NCI-H345 (cell line): ENCODE data around the gene ZSCAN22.
"Not testable (repeated sequence)": the region's sequence is repeated elsewhere in the genome, so short reads cannot be mapped to it uniquely, and the experiment has no call there.

Experiments used
- DNase-seq: peaks from one replicate; lab custom pipeline; 2025; lab: John Stamatoyannopoulos, UW

The ZSCAN22 gene

DNA sequence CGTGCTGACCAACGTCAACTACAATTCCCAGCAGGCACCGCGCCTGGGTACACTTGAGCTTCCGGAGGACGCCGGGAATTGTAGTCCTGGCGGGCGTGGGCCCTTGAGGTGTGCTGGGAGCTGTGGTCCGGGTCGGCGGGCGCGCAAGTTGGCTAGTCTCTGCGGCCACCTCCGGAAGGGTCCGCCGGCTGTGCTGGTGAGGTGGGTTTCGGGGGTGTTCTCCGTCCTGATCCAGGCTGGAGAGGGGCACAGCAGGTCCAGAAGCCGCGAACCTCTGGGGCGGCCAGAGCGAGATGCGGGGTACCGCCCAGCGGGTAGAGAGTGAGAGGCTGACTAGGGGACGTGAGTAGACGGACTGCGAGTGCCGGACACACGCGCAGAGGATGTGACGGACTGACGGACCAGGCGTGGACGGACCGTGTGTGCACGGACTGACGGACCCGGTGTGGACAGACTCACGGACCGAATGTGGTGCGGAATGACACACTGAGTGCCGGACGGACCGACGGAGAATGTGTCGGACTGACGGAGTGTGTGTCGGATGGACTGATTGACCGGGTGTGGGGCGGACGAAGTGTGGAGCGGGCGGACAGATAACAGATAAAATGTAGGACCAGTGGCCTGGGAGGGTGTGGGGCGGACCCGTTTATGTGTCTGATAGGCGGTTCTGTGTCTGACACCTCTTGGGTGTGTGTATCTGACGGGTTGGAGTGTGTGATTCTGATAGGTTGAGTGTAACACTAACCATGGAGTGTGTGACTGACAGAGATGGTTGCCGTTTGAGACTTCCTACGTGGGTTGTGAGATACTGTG is at the start of gene ZSCAN22:
TSS of gene ZSCAN22 (plus strand) at position 81 of the 813 bp plus-strand sequence. CDS start 7,809 bp downstream, outside the sequence.
- DNase-seq = peak; percentile 89

DNA sequence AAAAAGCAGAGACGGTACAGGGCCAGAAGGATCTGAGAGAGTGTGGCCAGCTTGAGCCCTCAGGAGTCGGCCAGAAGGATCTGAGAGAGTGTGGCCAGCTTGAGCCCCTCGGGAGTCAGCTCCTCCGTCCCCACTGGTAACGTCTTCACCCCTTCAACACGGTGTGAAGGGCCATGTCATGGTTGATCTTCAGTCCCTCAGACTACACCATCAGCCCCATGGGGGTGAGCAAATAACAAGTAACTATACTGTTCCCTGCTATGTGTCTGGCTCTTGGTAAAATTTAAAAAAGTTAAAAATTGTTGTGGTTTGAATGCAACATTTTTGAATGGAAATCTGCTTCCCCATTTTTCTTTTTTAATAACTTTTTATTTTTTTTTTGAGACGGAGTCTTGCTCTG is 49.6 kb upstream of the ZSCAN22 start:
- no peak for DNase-seq

DNA sequence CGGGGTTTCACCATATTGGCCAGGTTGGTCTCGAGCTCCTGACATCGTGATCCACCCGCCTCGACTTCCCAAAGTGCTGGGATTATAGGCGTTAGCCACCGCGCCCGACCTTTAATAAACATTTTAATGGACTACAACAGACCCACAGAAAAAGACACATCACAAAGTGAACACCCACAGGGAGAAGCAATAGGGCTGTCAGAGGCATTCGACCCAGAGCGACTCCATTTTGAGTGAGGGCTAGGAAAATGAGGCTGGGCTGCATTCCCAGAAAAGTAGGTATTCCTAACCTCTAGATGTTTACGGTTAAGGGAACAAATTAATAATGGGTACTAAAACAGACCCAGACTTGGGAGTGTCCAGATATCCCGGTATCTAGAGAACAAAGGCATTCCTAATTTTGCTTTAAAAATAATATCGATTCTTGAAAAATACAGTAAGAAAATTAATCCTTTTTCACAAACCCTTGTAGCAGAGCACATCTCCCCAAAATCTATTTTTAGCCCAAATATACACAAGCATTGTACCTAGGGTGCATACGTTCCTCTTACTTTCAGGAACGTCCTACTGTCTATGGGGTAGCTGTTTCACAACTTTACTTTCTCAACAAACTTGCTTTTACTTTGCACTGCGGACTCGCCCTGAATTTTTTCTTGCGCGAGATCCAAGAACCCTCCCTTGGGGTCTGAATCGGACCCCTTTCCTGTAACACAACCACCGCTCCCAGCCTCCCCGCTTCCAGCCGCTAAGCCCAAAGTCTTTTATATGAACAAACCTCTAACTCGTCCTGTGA is 48.9 kb upstream of the ZSCAN22 start:
- DNase-seq = no peak

DNA sequence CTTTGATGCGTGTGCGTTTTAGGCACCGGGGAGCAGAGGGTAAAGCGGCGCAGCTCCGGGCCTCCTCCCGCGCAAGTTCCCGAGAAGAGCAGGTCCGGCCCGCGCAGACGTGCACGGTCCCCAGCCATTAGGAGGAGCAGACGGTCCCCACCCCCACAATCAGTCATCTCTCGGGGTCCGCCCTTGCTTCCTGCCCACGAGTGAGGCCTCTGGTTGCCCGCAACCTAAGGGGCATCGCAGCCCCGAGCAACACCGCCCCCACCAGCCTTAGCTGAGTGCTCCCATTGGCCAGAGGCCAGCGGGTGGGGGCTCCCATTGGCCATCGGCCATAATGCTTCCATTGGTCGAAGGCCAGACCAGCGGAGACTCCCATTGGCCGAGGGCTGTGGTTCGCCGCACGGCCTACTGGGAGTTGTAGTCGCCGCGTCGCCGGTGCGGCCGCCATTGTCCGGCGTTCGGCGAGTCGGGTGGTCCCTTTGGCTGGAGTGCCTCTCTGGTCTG is 48.2 kb upstream of the ZSCAN22 start, which contains the start of gene ZNF8:
TSS of gene ZNF8 (plus strand) at position 415 of the 501 bp plus-strand sequence. CDS start 127 bp downstream, outside the sequence.
- DNase-seq = peak; percentile 95

DNA sequence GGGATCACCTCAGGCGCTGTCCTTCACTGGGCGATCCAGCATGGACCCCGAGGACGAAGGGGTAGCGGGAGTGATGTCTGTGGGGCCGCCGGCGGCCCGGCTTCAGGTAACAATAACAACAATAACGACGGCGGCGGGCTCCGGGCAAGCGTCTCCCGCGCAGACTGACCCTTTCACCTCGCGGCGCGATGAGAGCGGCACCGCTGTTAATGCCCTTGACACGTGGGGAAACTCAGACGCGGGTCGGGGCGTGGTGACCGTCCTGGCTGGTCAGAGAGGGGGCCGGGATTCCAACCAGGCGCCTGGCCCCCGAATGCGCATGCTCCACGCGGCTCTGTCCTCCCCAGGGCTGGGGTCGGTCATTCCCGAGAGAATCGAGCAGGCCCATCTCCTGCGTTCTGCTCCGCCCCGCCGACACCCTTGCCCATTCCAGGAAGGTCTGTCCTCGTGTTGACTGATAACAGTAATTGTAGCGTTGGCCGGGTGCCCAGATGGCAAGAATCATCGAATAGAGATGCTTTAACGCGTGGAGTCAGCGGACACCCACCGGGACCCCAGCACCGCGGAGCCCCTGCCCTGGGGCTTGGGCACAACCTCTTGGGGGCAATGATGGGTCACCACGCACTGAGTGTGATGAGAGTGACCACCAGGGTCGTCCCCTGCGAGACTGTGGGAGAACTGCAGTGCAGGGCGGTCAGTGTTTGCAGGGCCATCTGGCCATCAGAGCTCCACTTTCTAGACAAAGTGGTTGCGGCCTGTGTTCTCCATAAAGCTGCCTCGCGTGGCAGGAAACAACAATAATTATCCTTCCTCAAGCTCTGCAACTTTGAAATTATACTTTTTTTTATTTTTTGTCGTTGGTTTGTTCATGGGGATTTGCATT is 47.5 kb upstream of the ZSCAN22 start:
- DNase-seq = peak; percentile 48

DNA sequence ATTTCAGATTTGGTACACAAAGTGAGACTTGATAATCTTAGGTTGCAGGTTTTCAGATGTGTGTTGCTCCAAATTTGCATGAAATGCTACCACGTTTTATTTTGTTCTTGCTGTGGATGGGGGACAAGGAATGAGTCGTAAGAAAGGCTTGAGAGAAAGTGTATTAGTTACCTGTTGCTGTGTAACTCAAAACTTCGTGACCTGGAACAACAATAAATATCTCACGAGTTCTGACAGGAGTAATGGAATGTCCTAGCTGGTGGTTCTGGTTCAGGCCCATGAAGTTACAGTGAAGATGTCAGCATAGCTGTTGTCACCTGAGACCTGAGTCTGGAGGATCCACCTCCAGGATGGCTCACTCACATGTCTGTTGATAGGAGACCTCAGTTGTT is 46.9 kb upstream of the ZSCAN22 start:
- no peak for DNase-seq

DNA sequence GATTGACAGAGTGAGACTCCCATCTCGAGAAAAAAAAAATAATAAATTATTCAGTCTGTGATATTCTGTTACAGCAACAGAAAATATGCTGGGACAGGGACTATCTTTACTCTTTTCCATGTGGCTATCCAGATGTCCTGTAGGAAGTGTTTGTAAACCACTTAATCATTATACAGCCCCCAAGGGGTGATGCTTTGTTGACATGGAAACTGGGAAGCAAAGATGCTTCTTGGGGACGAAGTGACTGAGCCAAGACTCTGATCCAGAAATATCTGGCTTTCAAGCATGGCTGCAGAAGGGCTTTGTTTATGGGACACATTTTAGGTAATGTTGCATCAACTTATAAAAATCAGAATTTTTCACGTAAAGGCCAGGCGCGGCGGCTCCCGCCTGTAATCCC is 42.6 kb upstream of the ZSCAN22 start:
- no peak for DNase-seq

DNA sequence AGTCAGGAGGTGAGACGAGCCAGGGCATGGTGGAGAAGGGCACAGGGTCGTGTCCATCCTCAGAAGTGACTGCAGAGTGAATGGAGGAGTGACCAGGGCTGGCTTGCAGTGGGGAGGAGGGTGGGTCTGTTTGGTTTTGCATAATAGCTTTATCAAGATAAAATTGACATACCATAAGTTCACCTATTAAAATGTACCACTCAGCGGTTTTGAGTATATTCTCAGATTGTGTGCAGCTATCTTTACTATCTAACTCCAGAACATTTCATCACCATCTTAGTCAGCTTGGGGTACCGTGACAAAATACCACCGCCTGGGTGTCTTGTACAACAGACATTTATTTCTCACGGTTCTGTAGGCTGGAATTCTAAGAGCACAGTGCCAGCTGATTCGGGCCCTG is 34.9 kb upstream of the ZSCAN22 start:
- DNase-seq = no peak

DNA sequence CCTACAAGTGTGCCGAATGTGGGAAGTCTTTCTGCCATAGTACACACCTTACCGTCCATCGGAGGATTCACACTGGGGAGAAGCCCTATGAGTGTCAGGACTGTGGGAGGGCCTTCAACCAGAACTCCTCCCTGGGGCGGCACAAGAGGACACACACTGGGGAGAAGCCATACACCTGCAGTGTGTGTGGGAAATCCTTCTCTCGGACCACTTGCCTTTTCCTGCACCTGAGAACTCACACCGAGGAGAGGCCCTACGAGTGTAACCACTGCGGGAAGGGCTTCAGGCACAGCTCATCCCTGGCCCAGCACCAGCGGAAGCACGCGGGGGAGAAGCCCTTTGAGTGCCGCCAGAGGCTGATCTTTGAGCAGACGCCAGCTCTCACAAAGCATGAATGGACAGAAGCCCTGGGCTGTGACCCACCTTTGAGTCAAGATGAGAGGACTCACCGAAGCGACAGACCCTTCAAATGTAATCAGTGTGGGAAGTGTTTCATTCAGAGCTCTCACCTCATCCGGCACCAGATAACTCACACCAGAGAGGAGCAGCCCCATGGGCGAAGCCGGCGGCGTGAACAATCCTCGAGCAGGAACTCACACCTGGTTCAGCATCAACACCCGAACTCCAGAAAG is 31.9 kb upstream of the ZSCAN22 start:
- DNase-seq = no peak

DNA sequence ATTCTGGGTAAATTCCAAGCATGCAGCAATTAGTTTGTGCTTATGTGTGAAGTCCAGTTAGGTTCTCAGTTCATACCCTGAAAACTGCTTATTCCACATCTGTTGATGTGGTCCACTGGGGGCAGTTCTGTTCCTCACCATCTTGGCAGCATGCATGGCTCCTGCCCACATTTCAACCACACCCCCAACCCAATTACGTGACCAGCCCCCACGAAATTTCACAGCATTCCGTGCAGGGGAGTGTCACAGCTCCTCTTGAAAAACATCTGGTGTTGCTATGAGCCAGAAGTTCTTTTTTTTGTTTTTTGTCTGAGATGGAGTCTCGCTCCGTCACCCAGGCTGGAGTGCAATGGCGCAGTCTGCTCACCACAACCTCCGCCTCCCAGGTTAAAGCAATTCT is 30.7 kb upstream of the ZSCAN22 start:
- no peak for DNase-seq

DNA sequence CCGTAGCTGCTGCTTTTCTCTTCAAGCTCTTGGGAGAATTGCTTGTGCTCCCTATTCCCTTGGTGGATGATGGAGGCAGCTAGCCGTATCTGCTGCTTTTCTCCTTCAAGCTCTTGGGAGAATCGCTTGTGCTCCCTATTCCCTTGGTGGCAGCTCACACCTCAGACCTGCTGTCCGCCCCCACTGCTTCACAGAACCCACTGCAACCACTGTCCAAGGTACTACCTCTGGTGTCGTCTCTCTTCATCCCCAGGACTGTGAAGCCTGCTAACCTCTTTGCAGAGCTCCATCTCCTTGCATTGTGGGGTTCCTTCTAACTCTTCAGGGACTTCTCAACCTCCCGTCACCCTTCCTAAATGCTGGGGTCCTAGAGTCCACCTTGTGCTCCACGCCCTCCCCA is 26.2 kb upstream of the ZSCAN22 start:
- DNase-seq = no peak

DNA sequence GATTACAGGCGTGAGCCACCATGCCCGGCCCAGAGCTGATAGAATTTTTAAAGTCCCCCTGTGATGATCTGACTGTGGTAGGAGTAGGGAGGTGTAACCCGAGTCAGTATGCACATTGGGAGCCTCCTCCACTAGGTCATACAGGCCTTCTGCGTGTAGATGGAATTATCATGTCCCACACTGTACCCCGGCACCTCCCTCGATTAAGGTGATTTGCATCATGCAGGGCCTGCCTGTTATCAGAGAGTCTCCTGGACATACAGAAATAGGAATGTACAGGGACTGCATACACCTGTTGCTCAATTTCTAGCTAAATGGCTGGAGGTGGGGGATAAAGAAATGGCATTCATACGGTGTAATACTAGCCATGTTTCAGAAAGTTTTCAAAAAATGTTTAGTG is 22.5 kb upstream of the ZSCAN22 start:
- DNase-seq = no peak

DNA sequence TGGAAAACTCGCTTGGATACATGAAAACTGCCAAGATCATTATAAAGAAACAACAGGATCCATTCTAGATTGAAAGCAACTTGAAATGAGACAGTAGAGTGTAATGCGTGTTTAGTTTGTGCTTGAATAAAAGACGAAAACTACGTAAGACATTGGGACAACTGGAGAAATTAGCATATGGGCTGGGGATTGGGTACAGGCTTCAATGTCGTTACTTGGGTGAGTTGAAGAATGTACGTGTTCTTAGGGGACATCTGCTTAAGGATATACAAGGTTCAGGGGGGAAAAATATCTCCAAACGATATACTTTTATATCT is 22.1 kb upstream of the ZSCAN22 start:
- DNase-seq = no peak

DNA sequence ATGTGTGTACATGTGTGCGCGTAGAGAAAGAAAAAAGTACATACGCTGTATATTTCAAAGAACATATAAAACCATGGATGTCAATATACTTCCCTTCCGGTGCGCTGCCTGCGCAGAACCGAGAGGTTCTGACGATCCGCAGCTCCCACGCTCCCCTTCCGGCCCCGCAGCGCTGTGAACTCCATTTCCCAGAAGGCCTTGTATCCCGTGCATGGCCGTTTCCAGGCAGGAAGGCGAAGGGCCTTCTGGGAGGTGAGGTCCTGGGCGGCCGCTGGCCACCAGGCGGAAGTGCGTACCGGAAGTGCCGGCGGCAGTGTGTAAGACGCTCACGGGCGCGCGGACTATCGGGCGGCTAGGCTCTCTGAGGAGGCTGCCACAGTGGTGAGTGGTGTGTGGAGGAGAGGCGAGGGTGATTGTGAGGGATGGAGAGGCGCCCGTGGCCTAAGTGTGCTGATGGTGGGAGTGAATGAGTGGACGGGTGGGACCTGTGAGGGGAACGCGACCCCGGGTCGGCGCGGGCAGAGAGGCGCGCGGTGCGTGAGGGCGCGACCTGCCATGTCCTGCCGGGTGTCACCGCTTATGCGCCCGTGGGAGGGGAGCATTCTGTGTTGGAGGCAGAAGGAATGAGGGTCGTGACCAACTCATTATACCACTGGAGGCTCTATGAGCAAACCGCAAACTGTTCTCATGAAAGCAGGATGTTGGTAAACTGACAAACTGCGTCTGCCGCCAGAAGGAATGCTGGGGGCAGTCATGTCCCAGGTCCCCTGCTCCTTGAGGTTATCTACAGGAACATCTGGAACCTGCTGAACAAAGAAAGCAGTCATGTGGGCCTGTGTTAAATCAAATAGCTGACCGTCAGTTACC is 21.5 kb upstream of the ZSCAN22 start, which contains the start of gene ERVK3-1:
TSS of gene ERVK3-1 (plus strand) at position 313 of the 867 bp plus-strand sequence. CDS start 6,792 bp downstream, outside the sequence.
- peak; percentile 95 for DNase-seq

DNA sequence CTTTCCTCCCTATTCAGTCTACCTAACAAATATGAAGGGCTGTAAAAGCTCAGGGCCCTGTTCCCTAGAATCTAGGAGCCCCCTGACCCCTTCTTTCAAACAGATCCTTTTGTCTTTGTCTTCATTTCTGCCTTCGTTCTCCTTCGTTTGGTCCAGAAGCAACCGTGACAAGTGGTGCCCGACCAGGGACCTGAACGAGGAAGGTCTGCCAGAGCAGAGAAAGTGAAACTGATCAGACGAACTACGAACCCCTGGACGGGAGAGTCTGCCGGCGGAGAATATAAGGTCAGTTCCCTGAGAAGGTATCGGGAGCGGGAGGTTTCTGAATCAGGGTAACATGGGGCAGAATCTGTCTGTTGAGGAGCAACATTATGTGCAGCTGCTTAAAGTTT is 20.9 kb upstream of the ZSCAN22 start:
- DNase-seq = no peak

DNA sequence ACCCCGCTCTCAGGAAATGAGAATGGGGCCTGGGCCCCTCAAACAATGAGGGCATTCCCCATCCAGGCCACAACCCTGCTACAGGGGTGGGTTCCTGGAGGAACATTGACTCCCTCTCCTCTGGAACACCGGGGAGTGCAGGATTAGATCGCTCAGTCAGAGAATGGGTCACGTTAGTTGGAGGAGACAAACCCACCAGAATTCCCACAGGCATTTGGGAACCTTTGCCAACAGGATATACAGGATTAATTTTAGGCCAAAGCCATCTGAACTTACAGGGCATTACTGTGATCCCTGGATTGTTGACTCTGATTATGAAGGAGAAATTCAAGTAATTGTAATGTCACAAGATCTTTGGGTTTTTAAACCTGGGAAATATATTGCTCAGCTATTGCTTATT is 19.1 kb upstream of the ZSCAN22 start:
- no peak for DNase-seq

DNA sequence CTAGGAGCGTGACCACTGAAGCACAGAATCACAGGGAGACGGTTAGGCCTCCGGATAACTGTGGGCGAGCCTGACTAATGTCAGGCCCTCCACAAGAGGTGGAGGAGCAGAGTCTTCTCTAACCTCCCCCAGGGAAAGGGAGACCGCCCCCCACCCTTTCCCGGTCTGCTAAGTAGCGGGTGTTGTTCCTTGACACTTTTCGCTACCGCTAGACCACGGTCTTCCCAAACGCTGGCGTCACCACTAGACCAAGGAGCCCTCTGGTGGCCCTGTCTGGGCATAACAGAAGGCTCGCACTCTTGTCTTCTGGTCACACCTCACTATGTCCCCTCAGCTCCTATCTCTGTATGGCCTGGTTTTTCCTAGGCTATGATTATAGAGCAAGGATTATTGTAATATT is 16.1 kb upstream of the ZSCAN22 start:
- DNase-seq = not testable (repeated sequence)

DNA sequence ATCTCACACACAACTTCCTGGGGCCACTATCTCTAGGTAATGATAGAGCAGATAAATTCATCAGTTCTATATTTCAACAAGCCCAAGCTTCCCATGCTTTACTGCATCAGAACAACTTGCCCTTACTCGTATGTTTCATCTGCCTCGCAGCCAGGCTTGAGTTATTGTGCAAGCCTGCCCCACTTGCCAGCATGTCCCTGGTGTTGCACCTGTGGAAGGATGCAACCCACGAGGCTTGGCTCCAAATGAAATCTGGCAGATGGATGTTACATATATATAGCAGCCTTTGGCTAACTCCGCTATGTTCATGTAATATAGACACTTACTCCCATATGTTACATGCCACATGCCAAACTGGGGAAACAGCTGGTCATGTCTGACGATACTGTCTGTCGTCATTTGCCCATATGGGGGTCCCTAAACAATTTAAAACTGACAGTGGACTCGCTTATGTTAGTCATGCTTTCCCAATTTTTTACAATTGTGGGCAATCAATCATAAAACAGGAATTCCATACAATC is 15.4 kb upstream of the ZSCAN22 start:
- DNase-seq = no peak

DNA sequence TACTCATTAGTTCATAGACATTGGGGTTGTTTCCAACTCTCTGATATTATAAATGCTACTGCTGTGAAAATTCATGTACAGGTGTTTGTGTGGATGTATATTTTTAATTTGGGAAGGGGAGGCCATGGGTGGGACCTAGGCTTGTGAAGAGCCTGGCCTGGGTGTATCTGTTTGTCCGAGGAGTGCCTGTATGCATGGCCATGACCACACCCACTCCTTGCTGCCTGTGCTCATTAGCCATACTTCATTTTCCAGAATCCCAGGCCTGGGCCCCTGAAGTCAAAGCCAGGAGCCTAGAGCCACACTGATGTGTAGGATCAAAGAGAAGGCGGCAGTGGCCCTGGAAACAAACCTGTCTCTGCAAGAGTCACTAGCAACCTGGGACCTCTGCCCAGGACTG is 11.2 kb upstream of the ZSCAN22 start:
- DNase-seq = no peak

DNA sequence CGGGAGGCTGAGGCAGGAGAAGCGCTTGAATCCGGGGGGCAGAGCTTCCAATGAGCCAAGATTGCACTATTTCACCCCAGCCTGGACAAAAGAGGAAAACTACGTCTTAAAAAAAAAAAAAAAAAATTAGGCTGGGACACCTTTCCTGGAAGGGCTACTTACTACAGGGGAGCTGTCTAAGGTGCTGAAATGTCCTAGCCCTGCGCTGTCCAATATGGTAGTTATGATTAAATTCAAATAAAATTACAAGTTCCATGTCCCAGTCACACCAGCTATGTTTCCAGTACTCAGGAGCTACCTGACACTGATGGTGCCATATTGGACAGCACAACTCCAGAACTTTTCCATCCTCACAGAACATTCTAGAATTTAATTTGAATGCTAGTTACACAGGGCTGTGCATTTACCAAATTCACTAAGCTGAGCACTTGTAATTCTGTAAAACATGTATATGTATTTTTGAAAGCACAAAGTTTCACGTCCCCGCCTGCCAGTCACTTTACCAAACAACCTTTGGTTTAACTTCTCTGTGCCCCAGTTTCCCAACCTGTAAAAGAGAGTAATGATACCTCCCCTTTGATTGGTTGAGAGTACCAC is 9.2 kb upstream of the ZSCAN22 start:
- no peak for DNase-seq
